Vagina (tissue), 2 donors: Measurements from ENCODE around the gene ADARB2. TPM values are rescaled to one million over a fixed set of nuclear protein-coding genes. Genes with fewer than 3 reads are reported as not detected.

Experiments used
- DNase-seq, 2 donors: peaks; one replicate each; pipeline ENCODE4 v3.0.0-alpha.2; 2017; ENCODE audit errors: extremely low spot score in 2 of 2
- H3K27ac ChIP-seq: fragments of 200-600 bp; sonication (generic); one replicate; pipeline ENCODE4 v1.5.1; 2019
- H3K27me3 ChIP-seq: fragments of 200-600 bp; sonication (generic); one replicate; pipeline ENCODE4 v1.5.1; 2019
- H3K36me3 ChIP-seq, 2 donors: fragments of 200-600 bp; sonication (generic); one replicate each; pipeline ENCODE4 v1.5.1; 2017 to 2019
- H3K4me1 ChIP-seq: fragments of 200-600 bp; sonication (generic); one replicate; pipeline ENCODE4 v1.5.1; 2019
- H3K4me3 ChIP-seq, 2 donors: fragments of 200-600 bp; sonication (generic); 1 replicate in 1 of 2; 2 replicates in 1 of 2; pipeline ENCODE4 v1.5.1; 2016 to 2019
- H3K9me3 ChIP-seq: fragments of 200-600 bp; sonication (generic); one replicate; pipeline ENCODE4 v1.5.1; 2019
- POLR2A ChIP-seq, 2 donors: fragments of 450-650 bp; IDR thresholded peaks; one replicate each; pipeline ENCODE4 v1.6.1; 2017; ENCODE audit warnings: antibody characterized with exemption in 2 of 2, mild to moderate bottlenecking in 2 of 2, moderate library complexity in 2 of 2
- POLR2AphosphoS5 ChIP-seq, 2 donors: sonication (generic); formaldehyde crosslinking; IDR thresholded peaks; one replicate each; pipeline ENCODE4 v1.9.0; 2017; ENCODE audit warnings: antibody characterized with exemption in 2 of 2, mild to moderate bottlenecking in 2 of 2, low read depth in 1 of 2; ENCODE audit not compliant: insufficient read depth in 1 of 2
- intact Hi-C: fragments of 100-400 bp; cut with DNase I; formaldehyde crosslinking; loops from one replicate; pipeline ENCODE4 v1.15.1; 2023
- total RNA-seq: library from RNA; depleted of rRNA; stranded (reverse); fragments of >200 nt; gene quantifications from one replicate; pipeline ENCODE4 v1.2.3, GENCODE V29; 2016
- TF ChIP-seq, protein P1 (sequence below), 3 experiments: fragments of 450-650 bp in 2 of 3; fragments of 200-600 bp in 1 of 3; sonication (generic) in 1 of 3; IDR thresholded peaks; one replicate each; pipeline ENCODE4 v1.5.1; 2017 to 2019; ENCODE audit warnings: antibody characterized with exemption in 3 of 3, mild to moderate bottlenecking in 2 of 3, moderate library complexity in 2 of 3

The ADARB2 gene
- total RNA-seq, 1 donor from 2014 or later = 3.4 TPM

DNA sequence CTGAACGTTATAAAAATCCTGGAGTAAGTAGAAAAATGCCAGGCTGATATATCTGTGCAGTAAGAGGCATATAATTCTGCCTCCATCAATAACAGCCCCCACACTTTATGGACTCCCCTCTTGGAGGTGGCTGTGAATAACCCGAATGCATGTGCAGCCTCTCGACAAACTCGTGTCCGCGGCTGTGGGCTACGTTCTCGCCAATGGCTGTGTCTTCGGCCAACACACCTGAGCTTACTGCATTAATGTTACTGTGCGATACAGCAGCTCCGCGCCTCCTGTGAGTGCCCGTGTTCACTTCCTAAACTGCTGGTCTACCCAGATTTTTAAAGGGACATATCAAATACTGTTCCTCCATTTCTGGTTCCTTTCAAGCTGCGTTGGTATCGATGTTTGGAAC lies 209.4 kb downstream of the ADARB2 start:
- Histone ChIP-seq H3K27ac (no peak overlapping the region), H3K9me3 (no peaks in the 10 kb centered on the region), H3K27me3 (no peaks in the 10 kb centered on the region), H3K4me3 (no peak overlapping the region), H3K36me3 (no peaks in the 10 kb centered on the region), H3K4me1 (no peaks in the 10 kb centered on the region)
- intact Hi-C loops = no loop called here
- TF ChIP-seq, protein P1, sequence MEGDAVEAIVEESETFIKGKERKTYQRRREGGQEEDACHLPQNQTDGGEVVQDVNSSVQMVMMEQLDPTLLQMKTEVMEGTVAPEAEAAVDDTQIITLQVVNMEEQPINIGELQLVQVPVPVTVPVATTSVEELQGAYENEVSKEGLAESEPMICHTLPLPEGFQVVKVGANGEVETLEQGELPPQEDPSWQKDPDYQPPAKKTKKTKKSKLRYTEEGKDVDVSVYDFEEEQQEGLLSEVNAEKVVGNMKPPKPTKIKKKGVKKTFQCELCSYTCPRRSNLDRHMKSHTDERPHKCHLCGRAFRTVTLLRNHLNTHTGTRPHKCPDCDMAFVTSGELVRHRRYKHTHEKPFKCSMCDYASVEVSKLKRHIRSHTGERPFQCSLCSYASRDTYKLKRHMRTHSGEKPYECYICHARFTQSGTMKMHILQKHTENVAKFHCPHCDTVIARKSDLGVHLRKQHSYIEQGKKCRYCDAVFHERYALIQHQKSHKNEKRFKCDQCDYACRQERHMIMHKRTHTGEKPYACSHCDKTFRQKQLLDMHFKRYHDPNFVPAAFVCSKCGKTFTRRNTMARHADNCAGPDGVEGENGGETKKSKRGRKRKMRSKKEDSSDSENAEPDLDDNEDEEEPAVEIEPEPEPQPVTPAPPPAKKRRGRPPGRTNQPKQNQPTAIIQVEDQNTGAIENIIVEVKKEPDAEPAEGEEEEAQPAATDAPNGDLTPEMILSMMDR (IDR thresholded peaks at IDR 0.05) = no peak
- TF ChIP-seq POLR2AphosphoS5 (IDR thresholded peaks at IDR 0.05; ENCODE audit: insufficient read depth in 1 of 2, low read depth in 1 of 2) = no peak
- no peak for TF ChIP-seq POLR2A (IDR thresholded peaks at IDR 0.05)
- no peak for DNase-seq

DNA sequence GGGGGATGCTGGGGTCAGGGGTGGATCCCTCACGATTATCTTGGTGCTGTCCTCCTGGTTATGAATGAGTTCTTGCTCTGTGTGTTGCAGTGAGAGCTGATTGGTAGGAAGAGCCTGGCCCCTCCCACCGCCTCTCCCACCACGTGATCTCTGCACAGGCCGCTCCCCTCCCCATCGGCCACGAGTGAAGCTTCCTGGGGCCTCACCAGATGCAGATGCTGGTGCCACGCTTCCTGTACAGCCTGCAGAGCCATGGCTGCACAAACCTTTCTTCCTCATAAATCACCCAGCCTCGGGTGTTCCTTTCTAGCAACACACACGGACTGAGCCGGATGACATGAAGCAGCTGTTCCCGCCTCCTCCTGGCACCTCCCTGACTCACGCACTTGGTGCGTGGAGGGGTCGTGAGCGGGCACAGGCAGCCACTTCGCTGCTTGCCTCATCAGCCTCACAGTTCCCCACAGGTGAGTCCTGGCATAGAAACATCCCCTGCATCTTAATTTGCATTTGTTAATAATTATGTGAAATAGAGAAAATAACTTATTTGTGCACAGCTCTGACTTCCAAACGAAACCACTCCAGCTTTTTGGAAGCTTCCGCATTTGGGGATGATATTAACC lies 210.8 kb downstream of the ADARB2 start:
- no peaks in the 10 kb centered on the region for H3K36me3 ChIP-seq
- no peaks in the 10 kb centered on the region for H3K4me1 ChIP-seq
- no peak overlapping the region for H3K27ac ChIP-seq
- TF ChIP-seq POLR2AphosphoS5 (IDR thresholded peaks at IDR 0.05; ENCODE audit: insufficient read depth in 1 of 2, low read depth in 1 of 2) (no peak), POLR2A (IDR thresholded peaks at IDR 0.05) (no peak)
- TF ChIP-seq, protein P1 (IDR thresholded peaks at IDR 0.05) = no peak
- H3K4me3 ChIP-seq = peak overlapping the region; percentile 6 to 29
- H3K9me3 ChIP-seq = no peaks in the 10 kb centered on the region
- DNase-seq = no peak
- H3K27me3 ChIP-seq = no peaks in the 10 kb centered on the region
- intact Hi-C loops = no loop called here

DNA sequence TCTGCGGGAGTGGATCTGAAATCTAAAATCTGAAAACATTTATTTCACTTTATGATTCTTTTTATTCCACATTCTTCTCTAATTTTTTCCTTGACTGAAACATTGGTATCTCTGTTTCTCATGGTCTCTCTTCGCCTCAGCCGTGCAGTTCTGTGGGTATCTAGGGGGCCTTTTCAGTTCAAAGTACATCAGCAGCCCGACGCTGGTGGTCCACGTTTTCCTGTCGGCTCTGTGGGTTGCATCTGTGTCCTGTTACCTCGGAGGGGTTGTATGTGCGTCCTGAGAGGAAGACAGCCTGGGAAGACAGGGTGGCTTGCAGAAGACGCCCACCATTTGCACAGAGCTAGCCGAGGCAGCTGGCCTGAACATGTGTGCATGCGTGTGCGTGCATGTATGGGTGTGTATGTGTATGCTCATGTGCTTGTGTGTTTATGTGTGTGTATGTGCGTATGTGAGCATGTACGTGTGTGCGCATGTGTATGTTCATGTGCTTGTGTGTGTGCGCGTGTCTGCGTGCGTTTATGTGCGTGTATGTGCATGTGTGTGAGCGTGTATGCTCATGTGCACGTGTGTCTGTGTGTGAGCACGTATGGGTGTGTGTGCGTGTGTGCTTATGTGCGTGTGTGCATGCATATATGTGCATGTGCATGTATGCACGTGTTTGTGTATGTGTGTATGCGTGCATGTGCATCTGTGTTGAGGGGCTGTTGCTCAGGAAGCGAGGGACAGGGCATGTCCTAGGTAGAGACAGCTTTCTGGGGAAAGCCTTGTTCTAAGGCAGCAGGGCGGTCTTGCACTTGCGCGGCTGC lies 211.8 kb downstream of the ADARB2 start:
- Histone ChIP-seq H3K27ac (no peak overlapping the region), H3K9me3 (no peaks in the 10 kb centered on the region), H3K4me3 (no peak overlapping the region), H3K4me1 (no peaks in the 10 kb centered on the region), H3K27me3 (no peaks in the 10 kb centered on the region), H3K36me3 (no peaks in the 10 kb centered on the region)
- TF ChIP-seq, protein P1 (IDR thresholded peaks at IDR 0.05) = no peak
- no peak for TF ChIP-seq POLR2AphosphoS5 (IDR thresholded peaks at IDR 0.05; ENCODE audit: insufficient read depth in 1 of 2, low read depth in 1 of 2)
- no peak for TF ChIP-seq POLR2A (IDR thresholded peaks at IDR 0.05)
- intact Hi-C loops = no loop called here
- DNase-seq = no peak

DNA sequence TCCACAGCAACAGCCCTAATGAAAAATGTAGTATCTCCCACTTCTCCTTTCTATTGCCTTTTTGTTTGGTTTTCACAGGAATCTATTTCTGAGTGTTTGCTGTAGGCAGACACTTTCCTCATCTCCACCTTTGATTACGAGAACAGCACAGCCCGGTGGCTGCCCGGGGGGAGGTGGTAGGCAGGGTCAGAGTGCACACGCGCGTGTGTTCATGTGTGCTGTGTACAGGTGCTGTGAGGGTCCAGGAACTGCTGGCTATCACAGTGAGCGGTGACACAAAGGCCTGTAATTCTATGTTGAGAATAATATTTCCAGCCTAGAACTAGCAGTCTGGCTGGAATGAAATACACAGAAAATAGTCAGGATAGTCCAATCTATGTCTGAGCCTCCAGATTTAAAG lies 212.8 kb downstream of the ADARB2 start:
- Histone ChIP-seq H3K27me3 (no peaks in the 10 kb centered on the region), H3K4me3 (no peak overlapping the region), H3K9me3 (no peaks in the 10 kb centered on the region), H3K4me1 (no peaks in the 10 kb centered on the region), H3K27ac (no peak overlapping the region), H3K36me3 (no peaks in the 10 kb centered on the region)
- intact Hi-C loops = no loop called here
- DNase-seq = no peak
- TF ChIP-seq POLR2AphosphoS5 (IDR thresholded peaks at IDR 0.05; ENCODE audit: insufficient read depth in 1 of 2, low read depth in 1 of 2) (no peak), POLR2A (IDR thresholded peaks at IDR 0.05) (no peak)
- TF ChIP-seq, protein P1 (IDR thresholded peaks at IDR 0.05) = no peak

DNA sequence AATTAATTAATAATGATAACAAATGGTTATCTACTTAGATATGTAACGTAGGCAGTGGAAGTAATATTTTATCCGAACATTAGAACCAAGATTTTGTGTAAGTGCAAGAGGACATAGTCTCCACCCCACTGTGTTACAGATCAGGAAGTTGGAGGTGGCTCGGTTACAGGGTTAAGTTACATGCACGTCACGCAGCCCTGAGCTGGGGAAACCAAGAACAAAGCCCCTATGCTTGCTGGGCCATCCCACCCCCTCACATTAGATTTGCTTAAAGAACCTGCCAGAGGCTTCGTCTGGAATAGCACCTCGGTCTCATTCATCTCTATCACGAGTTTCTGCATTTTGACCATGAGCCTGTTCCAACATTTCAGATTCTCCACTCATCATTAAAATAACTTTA lies 214.1 kb downstream of the ADARB2 start:
- no peak for TF ChIP-seq POLR2A (IDR thresholded peaks at IDR 0.05)
- TF ChIP-seq, protein P1 (IDR thresholded peaks at IDR 0.05) = no peak
- TF ChIP-seq POLR2AphosphoS5 (IDR thresholded peaks at IDR 0.05; ENCODE audit: insufficient read depth in 1 of 2, low read depth in 1 of 2) = no peak
- no peaks in the 10 kb centered on the region for H3K9me3 ChIP-seq
- no peaks in the 10 kb centered on the region for H3K36me3 ChIP-seq
- H3K4me1 ChIP-seq = no peaks in the 10 kb centered on the region
- H3K27me3 ChIP-seq = no peaks in the 10 kb centered on the region
- no peak for DNase-seq
- no peak overlapping the region for H3K4me3 ChIP-seq
- intact Hi-C loops = no loop called here
- no peak overlapping the region for H3K27ac ChIP-seq
